GM12865 (cell line): ENCODE measurements around the gene LRRC43.
"Not testable (repeated sequence)": the region's sequence is repeated elsewhere in the genome, so short reads cannot be mapped to it uniquely, and the experiment has no call there.

Experiments
- DNase-seq: peaks from one replicate; pipeline ENCODE4 v3.0.0; 2010; ENCODE audit warnings: low read depth
- H3K4me3 ChIP-seq: 2 replicates; pipeline ENCODE4 v1.5.1; 2011; ENCODE audit warnings: mild to moderate bottlenecking, low read depth, low read length, control low read depth
- TF ChIP-seq, protein P1 (sequence below): IDR thresholded peaks from 2 replicates; pipeline ENCODE4 v1.5.1; 2011; ENCODE audit warnings: low read length, control low read depth, low read depth, inconsistent platforms; ENCODE audit not compliant: insufficient read depth; ENCODE audit errors: missing control alignments

Gene LRRC43

DNA sequence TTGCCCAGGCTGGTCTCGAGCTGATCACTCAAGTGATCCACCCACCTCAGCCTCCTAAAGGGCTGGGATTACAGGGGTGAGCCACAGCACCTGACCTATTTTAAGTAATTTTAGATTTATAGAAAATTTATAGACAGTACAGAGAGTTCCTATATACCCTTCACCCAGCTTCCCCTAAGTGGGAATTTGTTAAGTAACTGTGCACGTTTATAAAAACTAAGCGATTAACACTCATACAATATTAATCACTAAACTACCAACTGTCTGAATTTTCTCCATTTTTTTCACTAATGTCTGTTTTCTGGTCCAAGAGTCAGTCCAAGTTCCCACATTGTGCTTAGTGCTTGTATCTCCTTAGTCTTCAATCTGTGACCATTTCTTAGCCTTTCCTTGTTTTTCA, 14.4 kb upstream of the LRRC43 start:
- H3K4me3 ChIP-seq = no peak overlapping the region
- no peak for DNase-seq
- TF ChIP-seq, protein P1, sequence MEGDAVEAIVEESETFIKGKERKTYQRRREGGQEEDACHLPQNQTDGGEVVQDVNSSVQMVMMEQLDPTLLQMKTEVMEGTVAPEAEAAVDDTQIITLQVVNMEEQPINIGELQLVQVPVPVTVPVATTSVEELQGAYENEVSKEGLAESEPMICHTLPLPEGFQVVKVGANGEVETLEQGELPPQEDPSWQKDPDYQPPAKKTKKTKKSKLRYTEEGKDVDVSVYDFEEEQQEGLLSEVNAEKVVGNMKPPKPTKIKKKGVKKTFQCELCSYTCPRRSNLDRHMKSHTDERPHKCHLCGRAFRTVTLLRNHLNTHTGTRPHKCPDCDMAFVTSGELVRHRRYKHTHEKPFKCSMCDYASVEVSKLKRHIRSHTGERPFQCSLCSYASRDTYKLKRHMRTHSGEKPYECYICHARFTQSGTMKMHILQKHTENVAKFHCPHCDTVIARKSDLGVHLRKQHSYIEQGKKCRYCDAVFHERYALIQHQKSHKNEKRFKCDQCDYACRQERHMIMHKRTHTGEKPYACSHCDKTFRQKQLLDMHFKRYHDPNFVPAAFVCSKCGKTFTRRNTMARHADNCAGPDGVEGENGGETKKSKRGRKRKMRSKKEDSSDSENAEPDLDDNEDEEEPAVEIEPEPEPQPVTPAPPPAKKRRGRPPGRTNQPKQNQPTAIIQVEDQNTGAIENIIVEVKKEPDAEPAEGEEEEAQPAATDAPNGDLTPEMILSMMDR = no peak

DNA sequence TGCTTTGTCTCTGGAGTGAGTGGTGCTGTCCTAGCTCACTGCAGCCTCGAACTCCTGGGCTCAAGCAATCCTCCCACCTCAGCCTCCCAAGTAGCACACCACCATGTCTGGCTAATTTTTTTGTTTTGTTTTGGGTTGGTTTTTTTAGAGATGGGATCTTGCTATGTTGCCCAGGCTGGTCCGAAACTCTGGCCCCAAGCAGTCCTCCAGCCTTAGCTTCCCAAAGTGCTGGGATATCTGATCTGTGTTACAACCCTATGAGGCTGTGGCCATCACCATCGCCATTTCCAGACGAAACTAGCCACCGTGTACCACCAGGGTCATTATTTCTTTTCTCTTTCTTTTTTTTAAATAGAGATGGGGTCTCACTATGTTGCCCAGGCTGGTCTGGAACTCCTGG, 11.5 kb upstream of the LRRC43 start:
- TF ChIP-seq, protein P1 = no peak
- no peak for DNase-seq
- no peak overlapping the region for H3K4me3 ChIP-seq

DNA sequence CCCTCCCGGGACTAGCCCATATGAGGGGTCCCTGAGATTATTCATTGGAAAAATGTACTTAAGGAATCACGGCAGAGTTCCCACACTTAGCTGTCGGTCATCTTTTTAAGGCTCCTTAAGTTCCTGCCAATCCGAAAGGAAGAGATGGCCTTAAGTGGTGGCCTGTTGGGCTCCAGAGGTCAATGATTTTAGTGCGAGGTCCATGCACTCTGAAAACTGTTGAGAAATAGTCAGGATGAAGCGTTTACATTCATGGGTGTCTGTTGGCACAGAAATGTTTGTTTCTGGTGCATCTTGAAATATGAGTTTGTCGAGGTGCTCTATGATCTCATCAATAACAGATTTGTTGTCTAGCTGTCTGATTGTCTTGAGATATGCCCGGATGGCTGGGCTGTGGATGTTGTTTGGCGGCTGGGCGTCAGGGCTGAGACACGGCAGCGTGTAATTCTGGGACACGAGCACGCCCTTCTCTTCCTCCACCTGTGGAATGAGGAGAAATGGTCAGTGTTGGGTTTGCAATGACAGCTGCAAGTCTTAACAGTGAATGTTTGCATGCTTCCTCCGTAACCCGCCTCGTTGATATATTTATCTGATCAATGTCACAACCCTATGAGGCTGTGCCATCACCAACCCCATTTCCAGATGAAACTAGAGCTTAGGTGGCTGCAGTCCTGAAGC, 10.5 kb upstream of the LRRC43 start:
- no peak for DNase-seq
- no peak overlapping the region for H3K4me3 ChIP-seq
- TF ChIP-seq, protein P1 = no peak

DNA sequence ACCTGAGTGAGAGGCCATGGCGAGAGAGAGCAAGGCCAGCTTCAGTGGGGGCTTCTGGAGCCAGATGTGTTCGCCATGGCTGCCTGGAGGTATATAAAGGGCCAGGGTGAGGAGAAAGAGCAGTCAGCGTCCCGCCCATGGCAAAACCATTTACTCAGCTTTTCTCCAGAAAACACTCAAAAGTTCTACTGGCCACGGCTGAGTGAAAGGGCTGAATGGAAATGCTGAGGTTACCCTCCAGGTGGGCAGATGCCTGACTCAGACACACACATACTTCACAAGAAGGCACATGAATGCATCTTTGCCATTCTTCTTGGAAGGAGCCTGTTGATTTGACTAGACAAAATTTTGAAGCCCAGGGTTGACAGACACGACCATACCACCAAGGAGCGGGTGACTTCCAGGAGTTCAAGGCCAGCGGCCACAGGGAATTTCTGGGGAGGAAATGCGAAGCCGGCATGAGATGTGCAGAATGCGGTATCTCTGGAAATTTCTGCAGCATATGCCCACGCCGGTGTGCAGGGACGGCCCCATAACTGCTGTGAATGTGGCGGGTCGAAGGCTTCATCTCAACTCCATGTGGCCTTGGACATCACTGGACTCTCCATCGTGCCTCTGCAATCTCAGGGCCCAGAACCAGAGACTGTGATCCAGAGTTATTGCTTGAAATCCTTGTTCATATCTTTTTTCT, 8.6 kb upstream of the LRRC43 start, which contains the start of gene IL31:
TSS of gene IL31 (minus strand) at position 67 of the 691 bp plus-strand sequence. CDS start at position 18, 49 bp downstream.
- DNase-seq = no peak
- H3K4me3 ChIP-seq = no peak within 1 kb of the TSS
- TF ChIP-seq, protein P1 = no peak

DNA sequence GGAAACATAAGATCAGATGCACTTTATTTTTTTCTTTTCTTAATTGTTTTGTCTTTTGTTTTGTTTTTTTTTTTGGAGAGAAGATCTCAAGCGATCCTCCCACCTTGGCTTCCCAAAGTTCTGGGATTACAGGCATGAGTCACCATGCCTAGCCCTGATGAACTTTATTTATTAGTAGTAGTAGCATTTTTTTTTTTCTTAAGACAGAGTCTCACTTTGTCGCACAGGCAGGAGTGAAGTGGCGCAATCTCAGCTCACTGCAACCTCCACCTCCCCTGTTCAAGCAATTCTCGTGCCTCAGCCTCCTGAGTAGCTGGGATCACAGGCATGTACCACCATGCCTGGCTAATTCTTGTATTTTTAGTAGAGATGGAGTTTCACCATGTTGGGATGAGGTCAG, 6.5 kb upstream of the LRRC43 start:
- DNase-seq, H3K4me3 ChIP-seq: not testable (repeated sequence)

DNA sequence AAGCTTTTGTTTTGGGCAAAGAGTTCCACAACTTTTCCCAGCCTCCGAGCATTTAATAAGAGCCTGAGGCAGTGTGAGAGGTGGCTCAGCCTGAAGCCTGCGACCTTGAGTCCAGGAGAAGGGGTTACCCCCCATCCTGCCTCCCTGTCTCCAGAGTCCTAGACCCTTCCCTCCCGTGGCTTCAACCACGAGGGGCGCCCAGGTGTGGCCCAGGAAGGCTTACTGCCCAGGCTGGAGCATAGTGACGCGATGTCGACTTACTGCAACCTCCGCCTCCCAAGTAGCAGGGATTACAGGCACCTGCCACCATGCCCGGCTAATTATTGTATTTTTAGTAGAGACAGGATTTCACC, 641 bp downstream of the LRRC43 start:
- DNase-seq = no peak
- TF ChIP-seq, protein P1 = no peak
- no peak overlapping the region for H3K4me3 ChIP-seq

DNA sequence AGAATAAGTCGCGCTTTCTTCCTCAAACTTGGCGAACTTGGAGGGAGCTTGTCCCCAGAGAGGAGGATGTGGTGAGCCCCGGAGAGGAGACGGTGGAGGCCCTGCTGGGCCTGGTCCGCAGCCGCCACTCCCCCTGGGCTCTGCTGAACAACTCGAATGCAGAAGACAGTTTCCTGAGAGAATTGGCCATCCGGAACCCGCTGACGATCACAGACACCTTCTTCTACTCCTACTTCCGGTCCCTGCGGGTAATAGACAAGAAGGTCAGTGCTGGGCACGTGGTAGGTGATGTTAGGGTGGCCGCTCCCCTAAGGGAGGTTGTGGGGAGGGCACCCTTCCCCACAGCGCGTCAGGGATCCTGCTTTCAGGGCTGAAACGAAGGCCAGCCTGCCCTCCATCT, 1.6 kb downstream of the LRRC43 start:
- TF ChIP-seq, protein P1 = no peak
- H3K4me3 ChIP-seq = no peak overlapping the region
- peak; percentile 36 for DNase-seq
